Epidermal melanocyte (primary cell): ENCODE measurements around the gene CD84.
"Not testable (repeated sequence)": the region's sequence is repeated elsewhere in the genome, so short reads cannot be mapped to it uniquely, and the experiment has no call there.

Experiments
- DNase-seq: peaks from one replicate; pipeline ENCODE4 v3.0.0; 2011; ENCODE audit warnings: low spot score; ENCODE audit not compliant: insufficient read length

The CD84 gene

GRCh38 chr1:160610569-160611242, 31.4 kb upstream of the CD84 start:
- DNase-seq: no peak

DNA sequence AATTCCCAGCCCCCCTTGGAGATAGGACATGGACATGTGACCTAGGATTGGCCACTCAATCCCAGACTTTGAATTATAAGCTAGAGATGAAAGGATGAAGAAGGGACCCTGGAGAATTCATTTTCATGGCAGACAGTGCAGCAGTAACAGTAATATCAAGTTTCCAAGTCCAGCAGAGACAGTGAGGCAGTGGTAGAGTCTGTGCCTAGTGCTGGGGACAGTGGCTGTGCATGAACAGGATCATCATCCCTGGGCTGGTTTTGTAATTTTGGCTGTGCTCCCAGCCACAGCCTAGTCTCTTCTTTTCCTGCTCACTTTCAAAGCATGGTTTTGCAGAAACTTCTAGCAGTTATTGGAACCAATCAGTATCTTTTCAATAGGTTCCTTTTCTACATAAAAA, 29.6 kb upstream of the CD84 start:
- no peak for DNase-seq

- DNase-seq: no peak
Observed at GRCh38 chr1:160608514-160608913, 29.2 kb upstream of the CD84 start.

DNA sequence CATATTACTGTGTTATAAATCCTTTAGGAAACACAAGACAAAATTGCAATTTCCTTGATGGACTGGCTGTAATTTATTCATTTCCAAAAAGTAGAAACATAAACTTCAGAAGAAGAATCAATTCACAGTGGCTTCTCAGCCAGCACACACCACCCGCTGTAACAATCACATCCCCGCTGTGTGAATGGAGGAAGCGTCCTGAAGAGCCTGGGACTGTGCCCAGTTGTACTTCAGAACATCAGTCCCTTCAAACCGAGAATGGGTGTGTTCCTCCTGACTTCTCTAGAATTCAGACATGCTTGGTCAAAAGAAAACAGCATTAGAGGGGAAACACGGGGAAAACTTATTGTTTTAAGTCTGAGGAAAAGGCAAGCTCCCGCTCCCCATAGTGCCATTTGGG, 28.8 kb upstream of the CD84 start:
- no peak for DNase-seq

DNA sequence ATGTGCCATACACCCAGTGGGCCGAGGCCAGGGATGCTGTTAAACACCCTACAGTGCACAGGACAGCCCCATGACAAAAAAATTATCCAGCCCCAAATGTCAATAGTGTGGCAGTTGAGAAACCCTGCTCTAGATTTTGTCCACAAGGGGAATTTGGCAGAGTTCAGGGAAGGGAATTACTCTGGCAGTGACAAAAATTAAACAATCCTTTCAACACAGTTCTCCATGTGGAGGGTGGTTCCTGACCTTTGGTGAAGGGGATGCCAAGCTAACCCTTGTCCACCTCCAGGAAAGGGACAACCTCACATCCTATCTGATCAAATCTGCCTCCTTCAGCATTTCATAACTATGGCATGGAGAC, 28.4 kb upstream of the CD84 start:
- DNase-seq: no peak

DNA sequence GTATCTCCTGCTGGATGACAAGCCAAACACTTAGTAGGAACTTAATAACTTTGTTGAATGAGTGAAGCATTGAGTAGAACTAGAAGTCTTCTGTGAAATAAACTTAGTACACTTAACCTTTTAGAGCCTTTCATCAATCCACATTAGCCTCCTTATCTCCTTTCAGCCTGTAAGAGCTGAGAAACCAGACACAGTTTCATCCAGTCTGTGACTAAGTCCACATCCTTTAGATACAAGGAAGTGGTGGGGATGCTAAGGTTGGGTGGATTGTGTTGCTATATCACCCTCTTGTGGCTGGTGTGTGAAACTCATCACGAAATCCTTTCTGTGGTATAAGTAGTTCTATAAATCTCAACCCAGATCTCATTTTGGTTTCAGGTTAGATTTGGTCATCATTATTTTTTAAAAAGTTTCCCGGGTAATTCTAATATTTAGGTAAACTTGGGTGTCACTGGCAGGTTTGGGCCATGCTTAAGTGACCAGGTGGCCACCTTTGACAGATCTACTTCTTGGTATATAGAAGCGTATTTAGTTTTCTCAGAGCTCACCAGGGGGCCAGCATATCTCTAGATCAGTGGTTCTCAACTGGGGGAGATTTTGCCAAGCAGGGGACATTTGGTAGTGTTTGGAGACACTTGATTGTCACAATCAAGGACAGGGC, 27.8 kb upstream of the CD84 start:
- peak; percentile 69 for DNase-seq

DNA sequence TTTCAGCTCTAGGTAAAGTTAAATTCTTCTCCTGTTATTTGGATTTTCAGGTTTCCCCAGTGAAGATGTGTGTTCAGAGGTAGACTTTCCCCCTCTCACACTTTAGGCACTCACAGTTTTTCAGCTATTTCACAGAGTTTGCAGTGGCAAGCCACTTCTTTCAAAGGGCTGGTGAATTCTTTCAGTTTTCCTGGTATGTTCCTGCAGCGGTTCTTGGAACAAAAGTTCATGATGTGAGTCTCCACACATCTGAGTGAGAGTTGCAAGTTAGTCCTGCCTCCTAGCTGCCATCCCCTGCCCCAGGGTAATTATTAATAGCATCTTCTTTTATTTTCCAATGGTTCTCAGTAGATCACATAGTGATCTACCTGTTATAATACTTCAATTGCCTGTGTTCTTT, 27.3 kb upstream of the CD84 start:
- DNase-seq: no peak

DNA sequence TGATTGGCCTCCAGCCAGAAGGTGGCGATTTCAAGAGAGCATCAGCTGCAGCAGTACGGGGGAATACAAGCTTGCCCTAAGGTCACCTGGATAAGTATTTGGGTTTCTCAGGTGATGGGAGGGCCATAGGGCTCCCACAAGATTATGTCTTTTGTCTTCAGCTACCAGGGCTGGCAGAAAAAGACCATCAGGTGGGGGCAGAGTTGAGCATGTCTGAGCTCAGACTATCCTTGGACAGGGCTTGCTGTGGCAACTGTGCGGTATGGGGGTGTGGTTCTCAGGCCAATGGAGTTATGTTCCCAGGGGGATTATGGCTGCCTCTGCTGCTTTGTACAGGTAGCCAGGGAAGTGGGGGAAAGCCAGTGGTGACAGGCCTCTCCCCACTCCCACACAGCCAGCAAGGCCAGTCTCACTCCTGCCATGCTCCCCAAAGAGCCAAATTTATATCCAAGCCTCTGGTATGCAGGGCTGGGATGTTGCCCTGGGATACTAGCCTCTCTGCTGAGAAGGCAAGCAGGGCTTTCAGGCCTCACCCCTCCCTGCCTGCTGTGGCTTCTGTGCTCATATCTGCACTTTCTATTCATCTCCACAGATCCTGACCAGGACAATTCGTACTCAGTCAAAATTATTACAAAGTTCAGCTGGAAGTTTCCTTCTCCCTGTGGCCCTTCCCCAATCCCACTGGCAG, 26.6 kb upstream of the CD84 start:
- DNase-seq: no peak

- DNase-seq: no peak
Observed at GRCh38 chr1:160605205-160605604, 25.9 kb upstream of the CD84 start.

DNA sequence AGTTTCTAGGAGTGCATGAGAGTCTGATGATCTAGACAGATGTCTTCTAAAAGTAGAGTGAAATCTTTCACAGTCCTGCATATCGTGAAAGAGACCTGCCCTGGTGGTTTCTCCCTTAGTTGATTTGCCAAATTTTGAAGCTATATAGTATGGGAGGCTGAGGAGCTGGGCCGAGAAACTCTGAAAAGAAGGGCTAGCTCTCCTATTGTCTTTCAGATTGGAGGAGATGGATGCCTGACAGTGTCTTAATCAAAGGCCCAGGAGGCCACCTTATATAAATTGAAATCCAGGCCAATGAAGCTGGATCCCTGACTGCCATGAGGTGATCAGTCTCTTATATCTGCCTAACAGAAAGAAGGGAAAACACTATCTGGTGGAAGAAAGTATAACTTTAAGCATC, 18.4 kb upstream of the CD84 start:
- DNase-seq: no peak

DNA sequence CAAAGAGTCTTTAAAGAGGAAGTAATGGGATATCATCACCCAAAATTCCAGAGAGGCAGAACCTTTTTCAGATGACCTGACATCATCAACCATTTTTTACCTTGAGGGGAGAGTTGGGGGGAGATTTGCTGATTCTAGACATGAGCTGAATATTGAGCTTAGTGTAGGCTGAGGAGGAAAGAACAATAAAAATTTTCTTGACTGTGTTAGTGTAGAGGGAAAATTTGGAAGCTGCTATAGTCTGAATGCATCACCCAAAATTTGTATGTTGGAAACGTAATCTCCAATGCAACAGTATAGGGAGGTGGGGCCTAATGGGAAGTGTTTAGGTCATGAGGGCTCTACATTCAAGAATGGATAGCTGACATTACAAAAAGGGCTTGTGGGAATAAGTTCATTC, 17.8 kb upstream of the CD84 start:
- no peak for DNase-seq

DNA sequence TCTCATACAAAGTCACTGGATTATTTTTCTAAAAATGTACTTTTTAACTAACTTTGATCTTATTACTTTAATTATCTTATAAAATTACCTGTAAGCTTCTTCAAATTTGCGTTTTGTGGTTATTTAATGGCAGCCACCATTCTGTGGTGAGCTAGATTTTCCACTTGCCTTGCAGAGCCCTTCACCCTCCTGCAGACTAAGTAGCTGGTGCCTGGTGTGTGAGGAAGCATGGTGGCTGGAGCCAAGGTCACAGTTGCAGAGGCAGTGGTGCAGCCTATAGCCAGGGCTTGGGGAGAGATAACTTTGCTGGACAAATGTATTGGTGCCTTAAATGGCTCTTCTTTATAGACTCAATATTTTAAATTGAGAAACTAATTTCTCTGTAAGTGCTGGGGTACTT, 11.2 kb upstream of the CD84 start:
- no peak for DNase-seq

DNA sequence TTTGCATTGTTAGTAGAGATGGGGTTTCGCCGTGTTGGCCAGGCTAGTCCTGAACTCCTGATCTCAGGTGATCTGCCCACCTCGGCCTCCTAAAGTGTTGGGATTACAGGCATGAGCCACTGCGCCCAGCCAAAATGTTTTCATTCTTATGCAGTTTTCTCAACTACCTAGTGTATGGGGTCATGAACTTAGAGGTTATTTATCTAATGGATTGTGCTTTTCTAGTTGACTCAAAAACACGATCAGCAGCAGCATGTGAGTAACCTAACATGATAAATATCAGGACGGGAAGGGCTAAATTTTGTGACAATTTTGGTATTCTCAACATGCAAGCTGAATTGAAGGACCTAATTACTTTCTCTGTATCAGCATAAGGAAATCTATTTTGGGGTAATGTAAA, 9.2 kb upstream of the CD84 start:
- DNase-seq: no peak

GRCh38 chr1:160584784-160585183, 5.5 kb upstream of the CD84 start:
- DNase-seq: no peak

DNA sequence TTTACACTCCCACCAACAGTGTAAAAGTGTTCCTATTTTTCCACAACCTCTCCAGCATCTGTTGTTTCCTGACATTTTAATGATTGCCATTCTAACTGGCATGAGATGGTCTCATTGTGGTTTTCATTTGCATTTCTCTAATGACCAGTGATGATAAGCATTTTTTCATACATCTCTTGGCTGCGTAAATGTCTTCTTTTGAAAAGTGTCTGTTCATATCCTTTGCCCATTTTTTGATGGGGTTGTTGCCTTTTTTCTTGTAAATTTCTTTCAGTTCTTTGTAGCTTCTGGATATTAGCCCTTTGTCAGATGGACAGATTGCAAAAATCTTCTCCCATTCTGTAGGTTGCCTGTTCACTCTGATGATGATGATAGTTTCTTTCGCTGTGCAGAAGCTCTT, 3.7 kb upstream of the CD84 start:
- not testable (repeated sequence) for DNase-seq

DNA sequence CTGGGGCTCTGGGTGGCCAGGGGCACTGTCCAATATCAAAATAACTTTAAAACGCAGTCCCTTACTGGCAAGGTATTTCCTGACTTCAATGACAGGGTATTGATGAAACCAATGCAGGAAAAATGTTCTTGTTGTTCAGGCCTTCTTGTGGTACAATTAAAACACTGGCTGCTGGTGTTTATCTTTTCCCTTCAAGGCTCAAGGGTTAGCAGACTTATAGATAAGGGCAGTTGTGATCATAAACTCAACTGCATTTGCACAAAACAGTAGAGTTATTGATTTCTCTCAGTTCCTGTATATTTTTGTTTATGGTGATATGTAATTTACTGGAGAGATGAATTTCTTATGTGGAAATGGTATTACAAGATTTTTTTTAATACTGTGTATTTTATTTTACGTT, 2.7 kb upstream of the CD84 start:
- DNase-seq: no peak

- DNase-seq: no peak
Observed at GRCh38 chr1:160580221-160580812, 1.0 kb upstream of the CD84 start.

GRCh38 chr1:160578525-160579191, 638 bp downstream of the CD84 start:
- DNase-seq: no peak

- DNase-seq: no peak
Observed at GRCh38 chr1:160578175-160578524, 1.1 kb downstream of the CD84 start.

DNA sequence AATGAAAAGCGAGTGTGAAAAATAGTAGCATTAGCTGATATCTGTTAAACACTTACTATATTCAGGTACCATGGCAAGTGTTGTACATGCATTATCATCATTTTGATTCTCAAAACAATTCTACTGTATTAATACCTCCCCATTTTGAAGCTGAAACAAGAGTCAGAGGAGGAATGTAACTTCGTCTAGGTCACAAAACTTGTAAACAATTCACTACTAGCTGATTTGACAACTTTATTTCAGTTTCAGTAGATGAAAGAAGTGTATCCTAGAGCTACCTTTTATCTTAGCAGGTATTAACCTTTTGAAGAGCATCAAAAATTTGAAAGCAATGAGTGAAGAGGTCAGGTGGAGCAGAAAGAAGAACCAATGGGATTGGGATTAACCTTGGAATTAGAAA, 1.6 kb downstream of the CD84 start:
- DNase-seq: no peak

GRCh38 chr1:160576884-160577283, 2.4 kb downstream of the CD84 start:
- no peak for DNase-seq

GRCh38 chr1:160576390-160576789, 2.9 kb downstream of the CD84 start:
- DNase-seq: no peak
